GM23338 (cell line): ENCODE measurements around the gene NDUFAF8. TPM values are rescaled to one million over a fixed set of nuclear protein-coding genes. Genes with fewer than 3 reads are reported as not detected.

ENCODE experiments used
- ATAC-seq: fragments of 200-7000 bp; cut with Tn5 transposase; 3 replicates; pipeline ENCODE4 v1.9.1; 2020
- DNase-seq: peaks from one replicate; pipeline ENCODE4 v3.0.0-alpha.2; 2015; ENCODE audit warnings: low spot score
- H2AFZ ChIP-seq: fragments of 200-600 bp; sonication (generic); 2 replicates; pipeline ENCODE4 v1.8.0; 2016; ENCODE audit warnings: antibody characterized with exemption, mild to moderate bottlenecking, moderate library complexity
- H3F3A ChIP-seq: fragments of 200-600 bp; sonication (generic); replicated peaks from 2 replicates; pipeline ENCODE4 v1.8.0; 2017; ENCODE audit warnings: antibody characterized with exemption, mixed run types, low read depth
- H3K27ac ChIP-seq: fragments of 200-600 bp; sonication (generic); 2 replicates; pipeline ENCODE4 v1.6.1; 2016; ENCODE audit warnings: low read depth
- H3K27me3 ChIP-seq: fragments of 200-600 bp; sonication (generic); 2 replicates; pipeline ENCODE4 v1.8.0; 2016; ENCODE audit warnings: mild to moderate bottlenecking, mixed run types, moderate library complexity; ENCODE audit not compliant: insufficient read depth
- H3K36me3 ChIP-seq: fragments of 200-600 bp; sonication (generic); 2 replicates; pipeline ENCODE4 v1.8.0; 2016; ENCODE audit warnings: mild to moderate bottlenecking; ENCODE audit not compliant: insufficient read depth
- H3K4me1 ChIP-seq: fragments of 200-600 bp; sonication (generic); 2 replicates; pipeline ENCODE4 v1.8.0; 2016; ENCODE audit warnings: mild to moderate bottlenecking, moderate library complexity; ENCODE audit not compliant: insufficient read depth
- H3K4me2 ChIP-seq: fragments of 200-600 bp; sonication (generic); 2 replicates; pipeline ENCODE4 v1.7.1; 2017; ENCODE audit warnings: mixed run types
- H3K4me3 ChIP-seq: fragments of 200-600 bp; sonication (generic); 2 replicates; pipeline ENCODE4 v1.6.1; 2016; ENCODE audit warnings: mixed run types
- H3K79me2 ChIP-seq: fragments of 200-600 bp; sonication (generic); replicated peaks from 2 replicates; pipeline ENCODE4 v1.8.0; 2017; ENCODE audit warnings: mild to moderate bottlenecking; ENCODE audit not compliant: insufficient read depth
- H3K9me2 ChIP-seq: fragments of 200-600 bp; sonication (generic); 2 replicates; pipeline ENCODE4 v1.8.0; 2017; ENCODE audit not compliant: insufficient read depth
- H4K20me1 ChIP-seq: fragments of 200-600 bp; sonication (generic); replicated peaks from 2 replicates; pipeline ENCODE4 v1.8.0; 2017; ENCODE audit warnings: mild to moderate bottlenecking; ENCODE audit not compliant: insufficient read depth
- H3K27ac Mint-ChIP-seq: 2 replicates; pipeline ENCODE4 v1.8.0; 2020; ENCODE audit warnings: inconsistent platforms, mild to moderate bottlenecking, moderate library complexity, mixed read lengths
- H3K27me3 Mint-ChIP-seq: 3 replicates; pipeline ENCODE4 v1.8.0; 2022; ENCODE audit warnings: low read depth, mild to moderate bottlenecking, moderate library complexity, mixed read lengths, inconsistent platforms; ENCODE audit not compliant: insufficient read depth, poor library complexity
- H3K36me3 Mint-ChIP-seq: 3 replicates; pipeline ENCODE4 v1.8.0; 2021; ENCODE audit warnings: low read depth, mild to moderate bottlenecking, inconsistent platforms, moderate library complexity, mixed read lengths
- H3K4me1 Mint-ChIP-seq: 3 replicates; pipeline ENCODE4 v1.8.0; 2020; ENCODE audit warnings: mild to moderate bottlenecking, inconsistent platforms, mixed read lengths
- H3K4me3 Mint-ChIP-seq: 3 replicates; pipeline ENCODE4 v1.8.0; 2021; ENCODE audit warnings: moderate library complexity, mild to moderate bottlenecking, inconsistent platforms, mixed read lengths
- H3K9me3 Mint-ChIP-seq: 3 replicates; pipeline ENCODE4 v1.8.0; 2020; ENCODE audit warnings: moderate library complexity, mild to moderate bottlenecking, inconsistent platforms, mixed read lengths
- CREB1 ChIP-seq: fragments of 250-450 bp; sonication (Bioruptor Pico); IDR thresholded peaks from 2 replicates; pipeline ENCODE4 v1.5.0; 2020; ENCODE audit warnings: low read depth, mild to moderate bottlenecking, moderate library complexity
- EZH2 ChIP-seq: fragments of 200-600 bp; sonication (generic); IDR thresholded peaks from one replicate; pipeline ENCODE4 v1.8.0; 2017; ENCODE audit warnings: antibody characterized with exemption, mild to moderate bottlenecking, low read depth; ENCODE audit not compliant: unreplicated experiment
- JUNB ChIP-seq: IDR thresholded peaks from one replicate; pipeline ENCODE4 v1.6.1; 2016; ENCODE audit warnings: antibody characterized with exemption; ENCODE audit not compliant: unreplicated experiment
- NANOG ChIP-seq: IDR thresholded peaks from 2 replicates; pipeline ENCODE4 v1.6.1; 2016; ENCODE audit warnings: antibody characterized with exemption, borderline replicate concordance
- POLR2AphosphoS5 ChIP-seq: IDR thresholded peaks from 2 replicates; pipeline ENCODE4 v1.6.1; 2016; ENCODE audit warnings: antibody characterized with exemption, low read depth
- STAT1 ChIP-seq: IDR thresholded peaks from one replicate; pipeline ENCODE4 v1.6.1; 2016; ENCODE audit warnings: antibody characterized with exemption; ENCODE audit not compliant: unreplicated experiment
- ZNF114 ChIP-seq: fragments of 250-450 bp; sonication (Bioruptor Pico); IDR thresholded peaks from 2 replicates; pipeline ENCODE4 v1.5.0; 2020; ENCODE audit warnings: mild to moderate bottlenecking, moderate library complexity
- ZNF331 ChIP-seq: fragments of 250-450 bp; sonication (Bioruptor Pico); IDR thresholded peaks from 2 replicates; pipeline ENCODE4 v1.5.0; 2020; ENCODE audit warnings: low read depth, mild to moderate bottlenecking, moderate library complexity
- polyA plus RNA-seq: library from polyadenylated mRNA; unstranded; fragments of >200 nt; fragmentation: Nextera tagmentation; extraction: Ambion mirVana; gene quantifications from 2 replicates; pipeline ENCODE4 v1.2.1, GENCODE V29; 2016
- total RNA-seq: library from RNA; depleted of rRNA; stranded (reverse); fragments of >200 nt; shearing (Covaris generic); gene quantifications from 2 replicates; pipeline ENCODE4 v1.2.3, GENCODE V29; 2014
- TF ChIP-seq, protein P1 (sequence below): IDR thresholded peaks from one replicate; pipeline ENCODE4 v1.6.1; 2018; ENCODE audit warnings: antibody characterized with exemption; ENCODE audit not compliant: unreplicated experiment
- TF ChIP-seq, protein P2 (sequence below), 2 experiments: fragments of 200-600 bp in 1 of 2; sonication (generic) in 1 of 2; conservative IDR thresholded peaks; 2 replicates each; pipeline versions ENCODE4 v1.5.1 to v1.6.1; 2016 to 2017; ENCODE audit warnings: antibody characterized with exemption in 2 of 2, low read depth in 2 of 2, mild to moderate bottlenecking in 2 of 2, moderate library complexity in 1 of 2
- TF ChIP-seq, protein P3 (sequence below): IDR thresholded peaks from 2 replicates; pipeline ENCODE4 v1.6.1; 2016; ENCODE audit warnings: antibody characterized with exemption

The NDUFAF8 gene
- total and polyA plus RNA-seq, 2 experiments from 2014 or later = 21.5 to 156 TPM

DNA sequence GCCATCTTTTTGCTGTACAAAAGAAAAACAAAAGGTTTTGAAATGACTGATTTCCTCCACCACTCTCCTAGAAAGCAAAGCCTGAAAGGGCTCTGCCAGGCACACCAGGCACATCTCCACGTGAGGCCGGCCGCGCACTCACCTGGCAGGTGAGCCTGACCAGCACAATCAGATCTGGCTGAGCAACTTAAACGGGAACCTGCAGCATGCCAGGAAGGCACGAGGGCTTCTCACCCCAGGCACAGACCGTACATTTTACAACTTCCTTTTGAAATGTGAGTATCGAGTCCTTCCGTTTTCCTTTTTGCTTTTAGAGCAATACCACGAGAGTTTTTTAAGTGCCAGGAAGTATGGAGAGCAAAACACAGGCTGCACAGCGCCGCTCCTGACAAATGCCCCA is 33.5 kb downstream of the NDUFAF8 start:
- Mint-ChIP-seq H3K27ac (no peak overlapping the region; the same call in 1 of the 2 replicates), H3K4me1 (no peaks in the 10 kb centered on the region), H3K36me3 (peaks cover 30% of the 10 kb centered on the region), H3K9me3 (no peaks in the 10 kb centered on the region), H3K27me3 (peaks cover 2% of the 10 kb centered on the region), H3K4me3 (no peak overlapping the region)
- ATAC-seq (no peak), DNase-seq (no peak)
- TF ChIP-seq EZH2 = no peak
- TF ChIP-seq, protein P1, sequence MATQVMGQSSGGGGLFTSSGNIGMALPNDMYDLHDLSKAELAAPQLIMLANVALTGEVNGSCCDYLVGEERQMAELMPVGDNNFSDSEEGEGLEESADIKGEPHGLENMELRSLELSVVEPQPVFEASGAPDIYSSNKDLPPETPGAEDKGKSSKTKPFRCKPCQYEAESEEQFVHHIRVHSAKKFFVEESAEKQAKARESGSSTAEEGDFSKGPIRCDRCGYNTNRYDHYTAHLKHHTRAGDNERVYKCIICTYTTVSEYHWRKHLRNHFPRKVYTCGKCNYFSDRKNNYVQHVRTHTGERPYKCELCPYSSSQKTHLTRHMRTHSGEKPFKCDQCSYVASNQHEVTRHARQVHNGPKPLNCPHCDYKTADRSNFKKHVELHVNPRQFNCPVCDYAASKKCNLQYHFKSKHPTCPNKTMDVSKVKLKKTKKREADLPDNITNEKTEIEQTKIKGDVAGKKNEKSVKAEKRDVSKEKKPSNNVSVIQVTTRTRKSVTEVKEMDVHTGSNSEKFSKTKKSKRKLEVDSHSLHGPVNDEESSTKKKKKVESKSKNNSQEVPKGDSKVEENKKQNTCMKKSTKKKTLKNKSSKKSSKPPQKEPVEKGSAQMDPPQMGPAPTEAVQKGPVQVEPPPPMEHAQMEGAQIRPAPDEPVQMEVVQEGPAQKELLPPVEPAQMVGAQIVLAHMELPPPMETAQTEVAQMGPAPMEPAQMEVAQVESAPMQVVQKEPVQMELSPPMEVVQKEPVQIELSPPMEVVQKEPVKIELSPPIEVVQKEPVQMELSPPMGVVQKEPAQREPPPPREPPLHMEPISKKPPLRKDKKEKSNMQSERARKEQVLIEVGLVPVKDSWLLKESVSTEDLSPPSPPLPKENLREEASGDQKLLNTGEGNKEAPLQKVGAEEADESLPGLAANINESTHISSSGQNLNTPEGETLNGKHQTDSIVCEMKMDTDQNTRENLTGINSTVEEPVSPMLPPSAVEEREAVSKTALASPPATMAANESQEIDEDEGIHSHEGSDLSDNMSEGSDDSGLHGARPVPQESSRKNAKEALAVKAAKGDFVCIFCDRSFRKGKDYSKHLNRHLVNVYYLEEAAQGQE = no peak
- TF ChIP-seq, protein P2, sequence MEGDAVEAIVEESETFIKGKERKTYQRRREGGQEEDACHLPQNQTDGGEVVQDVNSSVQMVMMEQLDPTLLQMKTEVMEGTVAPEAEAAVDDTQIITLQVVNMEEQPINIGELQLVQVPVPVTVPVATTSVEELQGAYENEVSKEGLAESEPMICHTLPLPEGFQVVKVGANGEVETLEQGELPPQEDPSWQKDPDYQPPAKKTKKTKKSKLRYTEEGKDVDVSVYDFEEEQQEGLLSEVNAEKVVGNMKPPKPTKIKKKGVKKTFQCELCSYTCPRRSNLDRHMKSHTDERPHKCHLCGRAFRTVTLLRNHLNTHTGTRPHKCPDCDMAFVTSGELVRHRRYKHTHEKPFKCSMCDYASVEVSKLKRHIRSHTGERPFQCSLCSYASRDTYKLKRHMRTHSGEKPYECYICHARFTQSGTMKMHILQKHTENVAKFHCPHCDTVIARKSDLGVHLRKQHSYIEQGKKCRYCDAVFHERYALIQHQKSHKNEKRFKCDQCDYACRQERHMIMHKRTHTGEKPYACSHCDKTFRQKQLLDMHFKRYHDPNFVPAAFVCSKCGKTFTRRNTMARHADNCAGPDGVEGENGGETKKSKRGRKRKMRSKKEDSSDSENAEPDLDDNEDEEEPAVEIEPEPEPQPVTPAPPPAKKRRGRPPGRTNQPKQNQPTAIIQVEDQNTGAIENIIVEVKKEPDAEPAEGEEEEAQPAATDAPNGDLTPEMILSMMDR (conservative IDR thresholded peaks at IDR 0.05; ENCODE audit: low read depth in 2 of 2) = no peak
- no peak for TF ChIP-seq ZNF331
- TF ChIP-seq STAT1 = no peak
- TF ChIP-seq JUNB = no peak
- TF ChIP-seq POLR2AphosphoS5 = no peak
- no peak for TF ChIP-seq CREB1 (CRISPR knock-in tag)
- no peak for TF ChIP-seq ZNF114 (CRISPR knock-in tag)
- TF ChIP-seq, protein P3, sequence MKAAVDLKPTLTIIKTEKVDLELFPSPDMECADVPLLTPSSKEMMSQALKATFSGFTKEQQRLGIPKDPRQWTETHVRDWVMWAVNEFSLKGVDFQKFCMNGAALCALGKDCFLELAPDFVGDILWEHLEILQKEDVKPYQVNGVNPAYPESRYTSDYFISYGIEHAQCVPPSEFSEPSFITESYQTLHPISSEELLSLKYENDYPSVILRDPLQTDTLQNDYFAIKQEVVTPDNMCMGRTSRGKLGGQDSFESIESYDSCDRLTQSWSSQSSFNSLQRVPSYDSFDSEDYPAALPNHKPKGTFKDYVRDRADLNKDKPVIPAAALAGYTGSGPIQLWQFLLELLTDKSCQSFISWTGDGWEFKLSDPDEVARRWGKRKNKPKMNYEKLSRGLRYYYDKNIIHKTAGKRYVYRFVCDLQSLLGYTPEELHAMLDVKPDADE = no peak
- no peak for TF ChIP-seq NANOG
- H3K4me2 ChIP-seq = no peak overlapping the region
- no peak overlapping the region for H3K4me3 ChIP-seq
- no peaks in the 10 kb centered on the region; the same call in none of the 2 replicates for H4K20me1 ChIP-seq
- no peak overlapping the region for H3K27ac ChIP-seq
- H3K9me2 ChIP-seq = no peaks in the 10 kb centered on the region
- no peaks in the 10 kb centered on the region for H3K36me3 ChIP-seq
- no peaks in the 10 kb centered on the region for H3K27me3 ChIP-seq
- no peaks in the 10 kb centered on the region for H3F3A ChIP-seq
- H3K4me1 ChIP-seq = no peaks in the 10 kb centered on the region
- H2AFZ ChIP-seq = no peak overlapping the region
- no peaks in the 10 kb centered on the region for H3K79me2 ChIP-seq
